ENCODE data around the gene APOBR.

DNA sequence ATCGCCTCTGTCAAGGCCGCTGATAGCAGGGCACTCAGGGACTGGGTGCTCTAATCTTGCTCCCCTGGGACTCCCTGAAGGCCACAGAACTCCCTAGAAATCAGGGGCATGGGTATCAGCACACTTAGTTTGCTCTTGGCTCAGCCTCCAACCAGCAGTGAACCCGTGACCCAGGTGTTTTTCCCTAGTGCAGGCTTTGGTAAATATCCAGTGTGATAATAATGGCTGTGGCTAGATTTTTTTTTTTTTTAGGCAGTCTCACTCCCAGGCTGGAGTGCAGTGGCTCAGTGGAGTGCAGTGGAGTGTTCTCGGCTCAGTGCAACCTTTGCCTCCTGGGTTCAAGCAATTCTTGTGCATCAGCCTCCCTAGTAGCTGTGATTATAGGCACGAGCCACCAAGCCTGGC is 34.0 kb downstream of the APOBR start:
- TF ChIP-seq EZH2phosphoT487 (IDR thresholded peaks at IDR 0.05; ENCODE audit: borderline replicate concordance) = no peak
- TF ChIP-seq, protein P1, sequence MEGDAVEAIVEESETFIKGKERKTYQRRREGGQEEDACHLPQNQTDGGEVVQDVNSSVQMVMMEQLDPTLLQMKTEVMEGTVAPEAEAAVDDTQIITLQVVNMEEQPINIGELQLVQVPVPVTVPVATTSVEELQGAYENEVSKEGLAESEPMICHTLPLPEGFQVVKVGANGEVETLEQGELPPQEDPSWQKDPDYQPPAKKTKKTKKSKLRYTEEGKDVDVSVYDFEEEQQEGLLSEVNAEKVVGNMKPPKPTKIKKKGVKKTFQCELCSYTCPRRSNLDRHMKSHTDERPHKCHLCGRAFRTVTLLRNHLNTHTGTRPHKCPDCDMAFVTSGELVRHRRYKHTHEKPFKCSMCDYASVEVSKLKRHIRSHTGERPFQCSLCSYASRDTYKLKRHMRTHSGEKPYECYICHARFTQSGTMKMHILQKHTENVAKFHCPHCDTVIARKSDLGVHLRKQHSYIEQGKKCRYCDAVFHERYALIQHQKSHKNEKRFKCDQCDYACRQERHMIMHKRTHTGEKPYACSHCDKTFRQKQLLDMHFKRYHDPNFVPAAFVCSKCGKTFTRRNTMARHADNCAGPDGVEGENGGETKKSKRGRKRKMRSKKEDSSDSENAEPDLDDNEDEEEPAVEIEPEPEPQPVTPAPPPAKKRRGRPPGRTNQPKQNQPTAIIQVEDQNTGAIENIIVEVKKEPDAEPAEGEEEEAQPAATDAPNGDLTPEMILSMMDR (conservative IDR thresholded peaks at IDR 0.05; ENCODE audit: low read length) = no peak

All from Loucy (cell line).